ENCODE data around the gene HS1BP3. TPM values are rescaled to one million over a fixed set of nuclear protein-coding genes. Genes with fewer than 3 reads are reported as not detected.

HS1BP3 gene
- total RNA-seq, 1 experiment from 2014 or later, result 16.2 TPM

DNA sequence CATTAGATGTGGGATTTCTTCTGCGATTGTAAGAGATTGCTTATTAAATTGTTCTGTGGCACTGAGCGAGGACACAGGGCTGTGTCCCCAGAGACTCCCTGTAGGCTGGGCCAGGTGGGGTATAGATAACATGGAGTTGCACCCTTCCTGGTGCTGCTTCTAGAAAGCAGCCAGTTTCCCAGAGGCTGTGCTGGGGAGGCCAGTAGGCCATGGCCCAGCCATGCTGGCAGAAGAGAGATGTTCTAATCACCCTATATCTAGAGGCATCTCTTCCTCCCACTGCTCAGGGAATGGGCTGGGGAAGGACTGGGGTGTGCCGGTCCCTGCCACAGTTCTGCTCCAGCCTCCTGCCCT is 66.9 kb downstream of the HS1BP3 start:
- intact Hi-C loops (cut with micrococcal nuclease; ENCODE audit: unreplicated experiment), result loop anchor here (1.0 kb wide), 2 partner anchors 9 to 88 kb away; no protein-coding TSS in a partner anchor
- CTCF ChIA-PET, result no interaction called here
- POLR2A ChIA-PET (ENCODE audit: unreplicated experiment), result interaction anchor here (0.6 to 1.2 kb wide), 2 partner anchors 137 to 352 kb away, joined by 15 read pairs; partner anchors contain the start of gene RHOB
- no peak for DNase-seq
- Histone ChIP-seq H3K9me3 (ENCODE audit: insufficient read depth, low read depth) (peaks cover 9% of the 10 kb centered on the region), H3K4me1 (replicated peaks; ENCODE audit: insufficient read depth) (peaks cover 50% of the 10 kb centered on the region), H3K36me3 (ENCODE audit: low read depth) (no peaks in the 10 kb centered on the region), H3K27ac (peak overlapping the region; percentile 65), H3K27me3 (ENCODE audit: insufficient read depth, low read depth) (no peaks in the 10 kb centered on the region), H3K79me2 (ENCODE audit: low read depth) (no peaks in the 10 kb centered on the region), H3K4me2 (peak overlapping the region; percentile 57), H3K4me3 (no peak overlapping the region), H4K20me1 (ENCODE audit: insufficient read depth) (no peaks in the 10 kb centered on the region), H3F3A (ENCODE audit: insufficient read depth, low read depth) (peaks cover 36% of the 10 kb centered on the region), H3K9me2 (ENCODE audit: insufficient read depth) (no peaks in the 10 kb centered on the region), H2AFZ (no peak overlapping the region)
- no peak for TF ChIP-seq EZH2 (IDR thresholded peaks at IDR 0.05; ENCODE audit: low read depth)
- BruUV-seq (replicated peaks), result no TSS peak

DNA sequence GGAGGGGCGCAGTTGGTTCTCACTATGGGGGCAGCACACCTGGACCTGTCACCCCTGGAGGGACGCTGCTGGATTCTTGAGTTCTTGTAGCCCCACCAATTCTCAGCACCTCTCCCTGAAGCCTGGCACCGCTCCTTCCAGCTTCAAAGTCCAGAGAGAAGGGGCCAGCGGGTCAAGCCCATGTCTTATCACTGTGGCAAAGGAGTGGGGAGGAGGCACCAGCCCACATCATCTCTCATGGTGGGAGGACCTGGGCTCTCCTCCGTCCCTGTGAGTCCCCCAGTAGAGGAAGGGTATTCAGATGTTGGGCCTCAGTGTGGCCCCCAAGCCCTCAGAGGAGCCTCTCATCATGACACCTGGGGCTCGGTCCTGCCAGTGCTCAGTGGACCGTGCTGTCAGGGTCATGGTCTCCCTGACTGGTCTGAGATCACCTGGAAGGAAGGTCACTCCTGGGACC is 67.4 kb downstream of the HS1BP3 start:
- Histone ChIP-seq H2AFZ (no peak overlapping the region), H3K36me3 (ENCODE audit: low read depth) (no peaks in the 10 kb centered on the region), H3K27ac (peak overlapping the region; percentile 65), H3K79me2 (ENCODE audit: low read depth) (no peaks in the 10 kb centered on the region), H3K27me3 (ENCODE audit: insufficient read depth, low read depth) (no peaks in the 10 kb centered on the region), H4K20me1 (ENCODE audit: insufficient read depth) (no peaks in the 10 kb centered on the region), H3K4me2 (peak overlapping the region; percentile 57), H3K4me1 (replicated peaks; ENCODE audit: insufficient read depth) (peaks cover 55% of the 10 kb centered on the region), H3K9me2 (ENCODE audit: insufficient read depth) (no peaks in the 10 kb centered on the region), H3F3A (ENCODE audit: insufficient read depth, low read depth) (peaks cover 42% of the 10 kb centered on the region), H3K4me3 (no peak overlapping the region), H3K9me3 (ENCODE audit: insufficient read depth, low read depth) (peaks cover 9% of the 10 kb centered on the region)
- TF ChIP-seq, protein P1, sequence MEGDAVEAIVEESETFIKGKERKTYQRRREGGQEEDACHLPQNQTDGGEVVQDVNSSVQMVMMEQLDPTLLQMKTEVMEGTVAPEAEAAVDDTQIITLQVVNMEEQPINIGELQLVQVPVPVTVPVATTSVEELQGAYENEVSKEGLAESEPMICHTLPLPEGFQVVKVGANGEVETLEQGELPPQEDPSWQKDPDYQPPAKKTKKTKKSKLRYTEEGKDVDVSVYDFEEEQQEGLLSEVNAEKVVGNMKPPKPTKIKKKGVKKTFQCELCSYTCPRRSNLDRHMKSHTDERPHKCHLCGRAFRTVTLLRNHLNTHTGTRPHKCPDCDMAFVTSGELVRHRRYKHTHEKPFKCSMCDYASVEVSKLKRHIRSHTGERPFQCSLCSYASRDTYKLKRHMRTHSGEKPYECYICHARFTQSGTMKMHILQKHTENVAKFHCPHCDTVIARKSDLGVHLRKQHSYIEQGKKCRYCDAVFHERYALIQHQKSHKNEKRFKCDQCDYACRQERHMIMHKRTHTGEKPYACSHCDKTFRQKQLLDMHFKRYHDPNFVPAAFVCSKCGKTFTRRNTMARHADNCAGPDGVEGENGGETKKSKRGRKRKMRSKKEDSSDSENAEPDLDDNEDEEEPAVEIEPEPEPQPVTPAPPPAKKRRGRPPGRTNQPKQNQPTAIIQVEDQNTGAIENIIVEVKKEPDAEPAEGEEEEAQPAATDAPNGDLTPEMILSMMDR (conservative IDR thresholded peaks at IDR 0.05), result no peak
- TF ChIP-seq EZH2 (IDR thresholded peaks at IDR 0.05; ENCODE audit: low read depth), result no peak
- intact Hi-C loops (cut with micrococcal nuclease; ENCODE audit: unreplicated experiment), result no loop called here
- CTCF ChIA-PET, result no interaction called here
- TSS peak; percentile 31 for BruUV-seq (replicated peaks)
- no peak for DNase-seq
- POLR2A ChIA-PET (ENCODE audit: unreplicated experiment), result interaction anchor here (0.7 to 1.0 kb wide), 2 partner anchors 107 to 136 kb away, joined by 4 read pairs; no protein-coding TSS in a partner anchor

DNA sequence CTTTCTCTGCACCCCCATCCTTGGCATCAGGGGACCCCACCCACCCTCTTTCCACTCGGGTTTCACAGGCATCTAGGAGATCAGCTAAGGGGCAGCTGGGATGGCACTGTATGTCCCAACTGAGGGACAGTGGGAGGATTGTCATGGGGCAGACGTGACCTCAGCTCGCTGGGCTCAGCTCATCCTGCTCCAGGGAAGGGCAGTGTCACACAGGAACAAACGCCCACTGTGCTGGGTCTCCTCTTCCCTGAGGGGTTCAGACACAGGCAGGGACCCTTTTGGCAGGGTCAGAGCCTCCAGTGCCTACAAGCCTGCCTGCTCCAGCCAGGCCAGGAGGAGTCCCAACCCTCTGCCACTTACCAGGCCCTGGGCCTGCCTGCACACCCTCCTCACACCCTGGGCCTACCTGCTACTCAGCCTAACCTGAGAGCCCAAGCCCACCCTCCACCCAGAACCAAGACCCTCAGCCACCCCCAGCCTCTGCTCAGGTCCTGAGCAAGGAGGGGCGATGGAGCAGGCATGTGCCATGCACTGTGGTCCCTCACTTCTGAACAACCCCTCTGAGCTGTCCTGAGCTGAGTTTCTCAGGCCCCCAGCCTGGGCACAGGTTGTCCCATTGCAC is 68.2 kb downstream of the HS1BP3 start:
- DNase-seq, result no peak
- peaks cover 63% of the 10 kb centered on the region for H3K4me1 ChIP-seq (replicated peaks; ENCODE audit: insufficient read depth)
- no peak overlapping the region; the same call in 1 of the 2 replicates for H3K27ac ChIP-seq
- CTCF ChIA-PET, result no interaction called here
- no peak overlapping the region for H3K4me3 ChIP-seq
- peaks cover 46% of the 10 kb centered on the region for H3F3A ChIP-seq (ENCODE audit: insufficient read depth, low read depth)
- no peaks in the 10 kb centered on the region for H3K36me3 ChIP-seq (ENCODE audit: low read depth)
- no peaks in the 10 kb centered on the region for H3K27me3 ChIP-seq (ENCODE audit: insufficient read depth, low read depth)
- 0 out of 2 replicates have a peak overlapping the region, but pooled peaks have one; percentile 57 for H3K4me2 ChIP-seq
- no peaks in the 10 kb centered on the region for H4K20me1 ChIP-seq (ENCODE audit: insufficient read depth)
- no TSS peak for BruUV-seq (replicated peaks)
- peaks cover 9% of the 10 kb centered on the region for H3K9me3 ChIP-seq (ENCODE audit: insufficient read depth, low read depth)
- no peaks in the 10 kb centered on the region for H3K79me2 ChIP-seq (ENCODE audit: low read depth)
- no peak for TF ChIP-seq EZH2 (IDR thresholded peaks at IDR 0.05; ENCODE audit: low read depth)
- TF ChIP-seq, protein P1 (conservative IDR thresholded peaks at IDR 0.05), result no peak
- intact Hi-C loops (cut with micrococcal nuclease; ENCODE audit: unreplicated experiment), result no loop called here
- no peaks in the 10 kb centered on the region for H3K9me2 ChIP-seq (ENCODE audit: insufficient read depth)
- no peak overlapping the region for H2AFZ ChIP-seq
- POLR2A ChIA-PET (ENCODE audit: unreplicated experiment), result interaction anchor here (0.7 to 1.0 kb wide), 2 partner anchors 106 to 135 kb away, joined by 4 read pairs; no protein-coding TSS in a partner anchor

All from PC-9 (cell line).